NCI-H1105 (cell line): ENCODE results near the gene RECQL5.

Source experiments
- DNase-seq: peaks from one replicate; lab custom pipeline; 2025; lab: John Stamatoyannopoulos, UW

RECQL5 gene

DNA sequence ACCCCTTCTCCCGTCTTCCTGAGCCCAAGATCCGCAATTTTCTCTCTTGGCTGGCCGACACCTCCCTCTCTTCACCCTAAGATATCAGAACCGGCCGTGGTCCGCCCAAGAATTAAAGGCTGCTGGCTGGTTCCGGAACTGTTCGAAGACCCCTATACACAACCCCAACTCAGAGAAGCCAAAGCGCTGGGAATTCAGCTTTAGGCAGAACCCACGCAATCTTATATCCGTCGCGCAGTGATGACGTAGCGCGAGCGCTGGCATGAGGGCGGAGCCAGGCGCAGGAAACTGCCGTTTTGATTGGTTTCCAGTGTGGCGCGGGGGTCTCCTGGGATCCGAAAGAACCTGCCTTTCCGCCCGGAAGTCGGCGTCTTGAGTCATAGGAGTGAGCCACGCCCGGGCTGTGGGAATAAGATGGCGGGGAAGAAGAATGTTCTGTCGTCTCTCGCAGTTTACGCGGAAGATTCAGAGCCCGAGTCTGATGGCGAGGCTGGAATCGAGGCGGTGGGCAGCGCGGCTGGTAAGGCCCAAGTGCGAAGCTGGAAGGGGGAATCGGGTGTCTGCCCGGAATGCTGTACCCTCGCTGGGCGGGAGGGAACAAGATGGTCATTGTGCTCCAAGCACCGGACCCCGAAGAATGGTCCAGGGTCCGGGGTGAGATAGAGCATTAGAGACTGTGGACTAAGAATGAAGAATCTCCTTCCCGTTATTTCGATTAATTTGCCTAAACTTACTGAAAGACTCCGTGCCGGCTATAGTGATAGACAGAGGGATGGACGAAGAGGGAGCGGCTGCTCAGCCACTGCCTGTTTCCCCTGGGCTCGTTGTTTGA lies at the start of gene RECQL5, which contains the start of gene SAP30BP:
Gene RECQL5, minus strand, starts transcription at position 196 of the 832 bp plus-strand sequence. CDS start 597 bp downstream, outside the sequence.
Gene SAP30BP, plus strand, starts transcription at position 380 of the 832 bp plus-strand sequence. Its CDS starts 35 bp downstream, at position 415.
- DNase-seq = peak; percentile 94

GRCh38 chr17:75712446-75712845 lies 45.5 kb upstream of the RECQL5 start:
- no peak for DNase-seq

DNA sequence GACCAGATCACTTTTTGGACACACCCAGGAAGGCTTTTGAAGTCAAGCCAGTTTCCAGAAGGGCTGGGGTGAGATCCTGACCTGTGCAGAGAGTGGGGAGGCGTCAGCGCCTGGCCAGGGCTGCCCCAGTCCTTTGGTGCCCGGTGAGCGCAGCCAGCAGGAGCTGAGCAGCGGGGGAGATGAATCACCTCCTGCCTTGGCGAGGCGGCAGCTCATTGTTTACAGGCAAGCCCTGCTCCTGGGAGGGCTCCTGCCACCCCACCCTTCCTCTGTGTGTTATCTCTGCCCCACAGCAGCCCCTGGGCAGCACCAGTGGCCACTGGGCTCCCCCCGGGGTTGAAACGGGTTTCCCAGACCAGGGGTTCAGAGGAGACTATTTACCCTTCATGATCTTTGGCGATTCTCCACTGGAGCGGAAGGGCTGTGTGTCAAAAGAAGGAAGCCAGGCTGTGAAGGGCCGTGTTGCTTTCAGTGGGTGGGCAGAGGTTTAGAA lies 40.2 kb upstream of the RECQL5 start:
- DNase-seq = no peak

DNA sequence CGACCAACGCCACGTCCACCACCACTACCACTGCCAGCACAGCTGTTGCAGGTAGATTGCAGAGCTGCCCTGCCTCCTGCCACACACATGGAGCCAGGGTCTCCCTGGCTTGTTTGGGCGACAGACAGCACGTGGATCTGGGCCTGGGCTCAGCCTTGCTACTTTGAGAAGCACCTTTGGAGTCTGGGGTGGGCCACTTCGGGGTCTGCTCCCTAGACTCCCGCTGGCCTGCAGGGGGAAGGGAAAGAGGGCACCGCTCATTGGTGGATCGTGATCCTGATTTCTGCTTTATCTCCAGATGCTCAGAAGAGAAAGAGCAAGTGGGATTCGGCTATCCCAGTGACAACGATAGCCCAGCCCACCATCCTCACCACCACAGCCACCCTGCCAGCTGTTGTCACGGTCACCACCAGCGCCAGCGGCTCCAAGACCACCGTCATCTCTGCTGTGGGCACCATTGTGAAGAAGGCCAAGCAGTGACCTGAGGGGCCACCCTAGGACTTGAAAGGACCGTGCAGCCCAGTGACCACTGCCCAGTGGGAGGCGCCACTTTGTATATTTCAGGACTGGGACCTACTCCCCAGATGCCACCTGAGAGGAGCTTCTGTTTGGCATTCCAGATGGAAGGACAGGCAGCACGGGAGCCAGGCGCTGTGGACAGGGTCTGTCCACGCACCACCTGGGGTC lies 39.2 kb upstream of the RECQL5 start:
- no peak for DNase-seq

DNA sequence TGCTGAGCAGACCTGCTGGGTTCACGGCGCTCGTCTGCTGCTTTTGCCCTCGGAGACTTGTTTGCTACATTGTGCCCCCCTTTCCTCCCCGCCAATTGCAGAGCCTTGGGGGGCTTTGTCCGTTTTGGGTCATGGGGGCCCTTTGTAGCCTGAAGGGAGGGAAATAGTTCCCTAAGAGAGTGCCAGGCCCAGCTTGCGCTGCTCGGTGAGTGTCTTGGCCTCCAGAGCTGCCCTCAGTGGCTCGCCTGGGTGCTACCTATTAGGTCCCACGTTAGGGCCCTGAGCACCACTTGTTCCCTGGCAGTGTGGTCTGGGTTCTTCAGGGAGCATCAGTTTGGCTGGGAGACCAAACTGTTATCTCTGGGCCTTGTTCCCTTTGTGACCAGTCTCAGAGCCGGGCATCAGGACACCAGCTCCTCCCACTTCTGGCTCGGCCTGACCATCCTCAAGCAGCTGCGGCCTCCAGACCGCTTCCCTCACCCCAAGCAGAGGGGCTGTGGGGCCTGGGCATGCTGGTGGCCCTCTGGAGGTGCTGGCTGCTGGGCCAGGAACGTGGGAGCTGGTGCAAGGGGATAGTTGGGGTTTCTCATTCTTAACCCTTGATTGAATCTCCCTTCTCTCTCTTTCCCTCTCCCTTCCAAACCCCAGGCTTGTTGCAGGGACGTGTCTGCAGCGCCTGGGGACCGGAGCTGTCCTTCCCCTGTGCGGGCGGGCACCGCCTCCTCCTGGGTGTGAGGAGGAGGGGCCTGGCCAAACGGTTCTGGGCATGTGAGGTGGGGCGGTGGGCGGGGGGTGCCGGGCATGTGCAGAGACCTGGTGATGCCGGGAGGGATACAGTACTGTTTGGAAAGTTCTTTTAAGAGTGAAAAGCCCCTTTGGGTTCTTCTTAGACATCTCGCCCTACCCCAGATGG lies 38.3 kb upstream of the RECQL5 start:
- DNase-seq = no peak

DNA sequence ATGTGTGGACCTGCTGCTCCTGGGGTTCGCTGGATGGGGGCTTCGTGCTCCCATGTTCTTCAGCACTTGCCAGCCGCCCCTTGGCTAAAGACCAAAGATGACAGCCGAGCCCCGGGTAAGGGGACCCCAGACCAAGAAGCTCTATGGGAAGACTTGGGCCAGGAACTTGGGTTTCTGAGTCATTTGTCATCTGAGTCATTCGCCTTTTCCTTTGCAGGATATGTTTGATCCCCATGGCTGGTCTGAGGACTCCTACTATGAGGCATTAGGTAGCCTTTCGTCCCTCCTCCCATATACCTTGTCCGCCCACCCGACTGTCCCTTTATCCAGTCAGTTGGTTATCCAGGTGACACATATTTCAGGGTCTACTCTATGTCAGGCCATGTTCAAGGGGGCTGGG lies 36.6 kb upstream of the RECQL5 start:
- no peak for DNase-seq

GRCh38 chr17:75703191-75703590 lies 36.2 kb upstream of the RECQL5 start:
- DNase-seq = no peak

- no peak for DNase-seq
Measured at GRCh38 chr17:75701288-75701687, 34.3 kb upstream of the RECQL5 start.

DNA sequence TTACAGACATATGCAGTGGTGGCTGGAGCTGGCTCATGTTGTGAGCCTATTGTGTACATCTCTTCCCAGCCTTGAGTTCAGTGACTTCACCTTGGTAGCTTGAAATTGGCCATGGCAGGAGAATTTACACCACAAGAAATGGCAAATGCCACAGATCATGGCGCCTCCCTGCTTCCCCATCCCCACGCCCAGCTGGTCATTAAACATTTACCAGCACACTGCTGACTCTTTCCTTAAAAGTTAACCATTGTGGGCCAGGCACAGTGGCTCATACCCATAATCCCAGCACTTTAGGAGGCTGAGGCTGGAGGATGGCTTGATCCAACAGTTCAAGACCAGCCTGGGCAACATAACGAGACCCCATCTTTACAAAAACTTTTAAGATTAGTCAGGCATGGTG lies 31.7 kb upstream of the RECQL5 start:
- no peak for DNase-seq

DNA sequence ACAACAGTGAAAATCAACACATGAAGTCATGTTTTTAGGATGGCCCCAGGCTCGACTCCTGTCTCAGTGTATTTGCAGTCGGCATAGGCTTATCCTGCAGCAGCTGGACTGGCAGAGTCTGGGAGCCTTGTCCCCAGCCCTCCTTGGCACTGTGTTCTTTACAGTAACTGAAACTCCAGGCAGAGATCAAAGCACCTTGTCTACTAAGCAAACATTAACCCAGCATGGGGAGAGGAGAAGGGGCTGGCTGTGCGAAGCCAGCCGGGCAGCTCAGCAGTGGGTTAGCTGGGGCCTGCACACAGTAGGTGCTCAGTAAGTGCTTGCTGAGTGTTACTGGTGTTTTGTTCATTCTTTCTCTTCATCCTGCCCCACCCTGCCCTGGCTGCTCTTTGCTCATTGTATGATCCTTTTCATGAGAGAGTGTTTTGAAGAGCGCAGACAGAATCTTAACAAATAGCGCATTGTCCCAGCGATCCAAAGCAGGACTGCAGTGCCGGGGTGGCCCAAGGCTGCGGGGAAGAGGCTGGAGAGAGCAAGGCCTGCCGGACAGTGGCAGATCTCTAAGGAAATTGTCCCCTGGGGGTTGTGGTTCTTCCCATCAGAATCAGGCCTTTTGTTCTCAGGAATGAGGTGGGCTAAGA lies 30.8 kb upstream of the RECQL5 start:
- no peak for DNase-seq

- DNase-seq = no peak
Measured at GRCh38 chr17:75695830-75696271, 28.9 kb upstream of the RECQL5 start.

DNA sequence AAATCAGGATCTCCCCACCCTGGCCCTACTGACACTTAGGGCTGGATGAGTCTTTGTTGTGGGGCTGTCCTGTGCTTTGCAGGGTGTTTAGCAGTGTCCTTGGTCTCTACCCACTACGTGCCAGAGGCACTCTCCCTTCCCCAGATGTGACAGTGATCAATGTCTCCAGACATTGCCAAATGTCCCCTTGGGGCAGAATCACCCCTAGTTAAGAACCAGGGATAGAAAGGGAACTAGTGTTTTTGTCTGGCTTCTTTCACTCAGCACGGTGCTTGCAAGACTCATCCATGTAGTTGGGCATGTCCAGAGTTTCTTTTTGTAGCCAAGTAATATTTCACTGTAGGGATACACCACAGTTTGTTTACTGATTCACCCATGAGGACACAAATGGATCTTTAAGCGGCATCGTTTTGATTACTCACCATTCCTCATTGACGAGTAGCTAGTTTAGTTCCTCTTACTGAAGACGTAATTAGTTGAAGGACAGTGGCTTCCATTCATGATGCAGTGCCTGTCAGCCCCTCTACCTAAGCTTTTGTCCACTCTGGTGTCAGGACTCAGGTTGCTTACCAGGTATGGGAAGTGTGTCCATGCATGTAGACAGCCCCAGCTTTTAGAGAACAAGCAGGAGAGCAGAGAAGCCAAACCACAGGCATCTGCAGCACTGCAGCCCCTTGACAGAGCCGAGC lies 28.3 kb upstream of the RECQL5 start:
- no peak for DNase-seq

GRCh38 chr17:75694536-75694935 lies 27.6 kb upstream of the RECQL5 start:
- no peak for DNase-seq

- peak; percentile 44 for DNase-seq
Measured at GRCh38 chr17:75693500-75694481, 26.8 kb upstream of the RECQL5 start.

DNA sequence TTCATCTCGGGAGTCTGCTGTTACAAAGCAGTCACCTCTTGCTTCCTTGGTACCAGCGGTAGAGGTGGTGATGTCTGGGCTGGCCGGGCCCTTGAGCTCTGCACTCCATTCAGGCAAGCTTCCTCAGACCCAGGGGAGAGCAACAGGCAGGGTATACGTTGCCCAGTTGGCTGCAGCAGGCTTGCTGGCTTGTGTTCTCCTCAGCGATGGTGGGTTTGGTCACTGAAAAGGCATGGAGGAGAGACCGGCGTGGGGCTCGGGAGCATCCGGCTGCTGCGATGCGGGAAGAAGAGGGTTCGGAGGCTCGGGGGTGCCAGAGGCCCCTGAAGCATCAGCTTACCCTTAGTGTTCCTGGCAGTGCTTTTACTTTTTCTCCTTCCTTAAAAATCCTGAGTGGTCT lies 26.0 kb upstream of the RECQL5 start:
- DNase-seq = no peak

- no peak for DNase-seq
Measured at GRCh38 chr17:75691801-75692626, 25.1 kb upstream of the RECQL5 start.

GRCh38 chr17:75691371-75691791 lies 24.4 kb upstream of the RECQL5 start:
- no peak for DNase-seq

GRCh38 chr17:75689441-75689873 lies 22.5 kb upstream of the RECQL5 start:
- DNase-seq = no peak
